IPS-18a (cell line): Measurements from ENCODE around the gene CPN2.

Experiments
- H3K27ac ChIP-seq: one replicate; pipeline ENCODE4 v1.5.1; 2013; ENCODE audit warnings: low read length
- H3K27me3 ChIP-seq: one replicate; pipeline ENCODE4 v1.6.1; 2013; ENCODE audit warnings: mild to moderate bottlenecking, low read length; ENCODE audit not compliant: control insufficient read depth, insufficient read depth
- H3K36me3 ChIP-seq: one replicate; pipeline ENCODE4 v1.6.1; 2013; ENCODE audit warnings: low read depth, low read length; ENCODE audit not compliant: control insufficient read depth
- H3K4me1 ChIP-seq: one replicate; pipeline ENCODE4 v1.6.1; 2013; ENCODE audit warnings: low read depth, low read length; ENCODE audit not compliant: control insufficient read depth
- H3K4me3 ChIP-seq: one replicate; pipeline ENCODE4 v1.5.1; 2013; ENCODE audit warnings: low read length
- H3K9ac ChIP-seq: one replicate; pipeline ENCODE4 v1.6.1; 2013; ENCODE audit warnings: mild to moderate bottlenecking, low read length, moderate library complexity
- H3K9me3 ChIP-seq: one replicate; pipeline ENCODE4 v1.6.1; 2013; ENCODE audit warnings: low read depth, low read length; ENCODE audit not compliant: control insufficient read depth

The CPN2 gene

GRCh38 chr3:194351080-194351672, at the start of gene CPN2:
CPN2 (minus strand) TSS chr3:194351328; CDS start chr3:194342702, 8,626 bp downstream.
- Histone ChIP-seq H3K27ac (no peak within 1 kb of the TSS), H3K4me3 (no peak within 1 kb of the TSS), H3K36me3 (no peaks in the 10 kb centered on the region), H3K4me1 (no peaks in the 10 kb centered on the region), H3K27me3 (no peaks in the 10 kb centered on the region), H3K9me3 (no peaks in the 10 kb centered on the region), H3K9ac (no peak within 1 kb of the TSS)

- Histone ChIP-seq H3K4me1 (peaks cover 11% of the 10 kb centered on the region), H3K4me3 (no peak overlapping the region), H3K27me3 (no peaks in the 10 kb centered on the region), H3K9me3 (no peaks in the 10 kb centered on the region), H3K36me3 (peaks cover 7% of the 10 kb centered on the region), H3K9ac (no peak overlapping the region), H3K27ac (no peak overlapping the region)
Observed at GRCh38 chr3:194399874-194400411, 48.8 kb upstream of the CPN2 start.

GRCh38 chr3:194399166-194399565, 48.0 kb upstream of the CPN2 start, which contains the start of gene GP5:
GP5 (minus strand) TSS chr3:194399266; CDS start chr3:194398282, 984 bp downstream.
- H3K9ac ChIP-seq = no peak within 1 kb of the TSS

GRCh38 chr3:194397757-194398312, 46.7 kb upstream of the CPN2 start:
- Histone ChIP-seq H3K36me3 (peaks cover under 1% of the 10 kb centered on the region), H3K4me1 (peaks cover 11% of the 10 kb centered on the region), H3K9me3 (no peaks in the 10 kb centered on the region), H3K27me3 (no peaks in the 10 kb centered on the region), H3K9ac (no peak overlapping the region), H3K27ac (no peak overlapping the region), H3K4me3 (no peak overlapping the region)

More at GRCh38 chr3:194399166-194399565, 48.0 kb upstream of the CPN2 start, which contains the start of gene GP5:
- Histone ChIP-seq H3K9me3 (no peaks in the 10 kb centered on the region), H3K27me3 (no peaks in the 10 kb centered on the region), H3K36me3 (peaks cover 4% of the 10 kb centered on the region), H3K27ac (no peak within 1 kb of the TSS), H3K4me1 (peaks cover 11% of the 10 kb centered on the region), H3K4me3 (no peak within 1 kb of the TSS)

- Histone ChIP-seq H3K9ac (no peak overlapping the region), H3K9me3 (no peaks in the 10 kb centered on the region), H3K27me3 (no peaks in the 10 kb centered on the region), H3K4me1 (peaks cover 11% of the 10 kb centered on the region), H3K36me3 (no peaks in the 10 kb centered on the region), H3K4me3 (no peak overlapping the region), H3K27ac (no peak overlapping the region)
Observed at GRCh38 chr3:194396859-194397756, 46.0 kb upstream of the CPN2 start.

GRCh38 chr3:194396539-194396858, 45.4 kb upstream of the CPN2 start:
- Histone ChIP-seq H3K36me3 (no peaks in the 10 kb centered on the region), H3K9me3 (no peaks in the 10 kb centered on the region), H3K27me3 (no peaks in the 10 kb centered on the region), H3K27ac (no peak overlapping the region), H3K4me1 (peaks cover 11% of the 10 kb centered on the region), H3K4me3 (peak overlapping the region; percentile 27), H3K9ac (no peak overlapping the region)

- Histone ChIP-seq H3K9me3 (no peaks in the 10 kb centered on the region), H3K36me3 (no peaks in the 10 kb centered on the region), H3K4me3 (peak overlapping the region; percentile 27), H3K4me1 (peaks cover 11% of the 10 kb centered on the region), H3K9ac (no peak overlapping the region), H3K27ac (no peak overlapping the region), H3K27me3 (no peaks in the 10 kb centered on the region)
Observed at GRCh38 chr3:194395778-194396538, 44.8 kb upstream of the CPN2 start.

- H3K9me3 ChIP-seq = no peaks in the 10 kb centered on the region
- H3K4me3 ChIP-seq = no peak overlapping the region
- H3K4me1 ChIP-seq = peaks cover 11% of the 10 kb centered on the region
- no peaks in the 10 kb centered on the region for H3K36me3 ChIP-seq
- no peak overlapping the region for H3K27ac ChIP-seq
- no peak overlapping the region for H3K9ac ChIP-seq
- no peaks in the 10 kb centered on the region for H3K27me3 ChIP-seq
Observed at GRCh38 chr3:194395212-194395611, 44.1 kb upstream of the CPN2 start.

GRCh38 chr3:194392576-194392975, 41.4 kb upstream of the CPN2 start:
- Histone ChIP-seq H3K9me3 (no peaks in the 10 kb centered on the region), H3K9ac (no peak overlapping the region), H3K4me3 (no peak overlapping the region), H3K36me3 (no peaks in the 10 kb centered on the region), H3K4me1 (peaks cover 11% of the 10 kb centered on the region), H3K27ac (no peak overlapping the region), H3K27me3 (no peaks in the 10 kb centered on the region)

- H3K9me3 ChIP-seq = no peaks in the 10 kb centered on the region
- H3K27ac ChIP-seq = no peak overlapping the region
- peaks cover 2% of the 10 kb centered on the region for H3K4me1 ChIP-seq
- H3K36me3 ChIP-seq = no peaks in the 10 kb centered on the region
- H3K4me3 ChIP-seq = no peak overlapping the region
- no peaks in the 10 kb centered on the region for H3K27me3 ChIP-seq
- no peak overlapping the region for H3K9ac ChIP-seq
Observed at GRCh38 chr3:194390835-194391234, 39.7 kb upstream of the CPN2 start.

- Histone ChIP-seq H3K27me3 (no peaks in the 10 kb centered on the region), H3K27ac (no peak overlapping the region), H3K9me3 (no peaks in the 10 kb centered on the region), H3K36me3 (no peaks in the 10 kb centered on the region), H3K4me3 (no peak overlapping the region), H3K4me1 (no peaks in the 10 kb centered on the region), H3K9ac (no peak overlapping the region)
Observed at GRCh38 chr3:194389269-194389668, 38.1 kb upstream of the CPN2 start.
